Measurements from ENCODE around the gene ARHGAP23.

DNA sequence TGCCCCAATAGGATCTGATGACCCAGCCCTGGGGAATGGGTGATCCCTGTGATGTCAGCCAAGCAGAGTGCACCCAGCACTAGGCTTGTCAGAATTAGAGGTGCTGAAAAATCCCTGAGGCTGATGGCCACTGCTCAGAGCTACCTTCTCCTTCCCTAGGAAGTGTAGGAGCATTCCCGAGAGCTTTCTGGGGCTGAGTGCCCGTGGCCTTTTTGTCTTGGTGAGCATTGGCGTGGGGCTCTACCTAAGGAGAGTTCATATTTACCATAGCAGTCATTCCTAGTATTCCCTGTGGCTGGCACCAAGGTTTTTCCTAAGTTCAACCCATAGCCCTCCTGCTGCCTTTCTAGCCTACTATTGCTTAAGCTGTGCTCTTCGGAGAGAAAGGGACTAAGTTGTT is 22.6 kb upstream of the ARHGAP23 start:
- TF ChIP-seq, protein P1, sequence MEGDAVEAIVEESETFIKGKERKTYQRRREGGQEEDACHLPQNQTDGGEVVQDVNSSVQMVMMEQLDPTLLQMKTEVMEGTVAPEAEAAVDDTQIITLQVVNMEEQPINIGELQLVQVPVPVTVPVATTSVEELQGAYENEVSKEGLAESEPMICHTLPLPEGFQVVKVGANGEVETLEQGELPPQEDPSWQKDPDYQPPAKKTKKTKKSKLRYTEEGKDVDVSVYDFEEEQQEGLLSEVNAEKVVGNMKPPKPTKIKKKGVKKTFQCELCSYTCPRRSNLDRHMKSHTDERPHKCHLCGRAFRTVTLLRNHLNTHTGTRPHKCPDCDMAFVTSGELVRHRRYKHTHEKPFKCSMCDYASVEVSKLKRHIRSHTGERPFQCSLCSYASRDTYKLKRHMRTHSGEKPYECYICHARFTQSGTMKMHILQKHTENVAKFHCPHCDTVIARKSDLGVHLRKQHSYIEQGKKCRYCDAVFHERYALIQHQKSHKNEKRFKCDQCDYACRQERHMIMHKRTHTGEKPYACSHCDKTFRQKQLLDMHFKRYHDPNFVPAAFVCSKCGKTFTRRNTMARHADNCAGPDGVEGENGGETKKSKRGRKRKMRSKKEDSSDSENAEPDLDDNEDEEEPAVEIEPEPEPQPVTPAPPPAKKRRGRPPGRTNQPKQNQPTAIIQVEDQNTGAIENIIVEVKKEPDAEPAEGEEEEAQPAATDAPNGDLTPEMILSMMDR (IDR thresholded peaks at IDR 0.05 in 8 of 11, conservative IDR thresholded peaks at IDR 0.05 in 3 of 11): no peak
- TF ChIP-seq POLR2AphosphoS5 (IDR thresholded peaks at IDR 0.05) (no peak), POLR2A (IDR thresholded peaks at IDR 0.05) (no peak)
